Stomach (tissue), 9 donors: ENCODE data around the gene TEX36. TPM values are rescaled to one million over a fixed set of nuclear protein-coding genes. Genes with fewer than 3 reads are reported as not detected.

Source experiments
- DNase-seq, 2 donors: peaks; one replicate each; pipeline versions ENCODE4 v3.0.0 to v3.0.0-alpha.2; 2013 to 2019
- H3K27ac ChIP-seq, 5 donors: fragments of 200-600 bp in 4 of 5; sonication (generic) in 4 of 5; one replicate each; pipeline ENCODE4 v1.5.1; 2013 to 2019; ENCODE audit warnings: mild to moderate bottlenecking in 1 of 5, moderate library complexity in 1 of 5
- H3K27me3 ChIP-seq, 3 donors: fragments of 200-600 bp; sonication (generic); one replicate each; pipeline ENCODE4 v1.5.1; 2017 to 2019; ENCODE audit warnings: mixed run types in 1 of 3
- H3K36me3 ChIP-seq, 4 donors: fragments of 200-600 bp; sonication (generic); 1 replicate in 3 of 4; 2 replicates in 1 of 4; pipeline ENCODE4 v1.5.1; 2016 to 2019
- H3K4me1 ChIP-seq, 4 donors: fragments of 200-600 bp; sonication (generic); one replicate each; pipeline ENCODE4 v1.5.1; 2016 to 2019
- H3K4me3 ChIP-seq, 4 donors: fragments of 200-600 bp; sonication (generic) in 3 of 4; one replicate each; pipeline ENCODE4 v1.5.1; 2016 to 2019; ENCODE audit warnings: mild to moderate bottlenecking in 1 of 4
- H3K9me3 ChIP-seq, 4 donors: fragments of 200-600 bp; sonication (generic); one replicate each; pipeline ENCODE4 v1.5.1; 2016 to 2019
- CTCF ChIP-seq, 7 experiments: fragments of 450-650 bp in 4 of 7; fragments of 200-600 bp in 3 of 7; sonication (generic) in 3 of 7; IDR thresholded peaks; one replicate each; pipeline ENCODE4 v1.5.1; 2016 to 2019; ENCODE audit warnings: antibody characterized with exemption in 7 of 7, control low read depth in 2 of 7, mild to moderate bottlenecking in 1 of 7
- EP300 ChIP-seq: sonication (generic); formaldehyde crosslinking; IDR thresholded peaks from one replicate; pipeline ENCODE4 v1.6.1; 2017; ENCODE audit warnings: antibody characterized with exemption
- POLR2A ChIP-seq, 4 donors: fragments of 450-650 bp; IDR thresholded peaks; one replicate each; pipeline ENCODE4 v1.6.1; 2016; ENCODE audit warnings: antibody characterized with exemption in 4 of 4, control low read depth in 2 of 4, mild to moderate bottlenecking in 1 of 4, moderate library complexity in 1 of 4
- POLR2AphosphoS5 ChIP-seq, 3 donors: sonication (generic); formaldehyde crosslinking; IDR thresholded peaks; one replicate each; pipeline ENCODE4 v1.6.1; 2016; ENCODE audit warnings: antibody characterized with exemption in 3 of 3
- WGBS, 5 donors: extraction: QIAGEN DNeasy Blood & Tissue Kit in 3 of 5; methylation state at CpG; one replicate each; pipeline versions ENCODE4 v1.1.5 to v1.1.7; 2013 to 2018; 5-methylcytosine and 5-hydroxymethylcytosine counted together
- intact Hi-C: fragments of 100-400 bp; cut with DNase I; formaldehyde crosslinking; loops from one replicate; pipeline ENCODE4 v1.15.1; 2023; ENCODE audit warnings: low total_unique reads
- polyA plus RNA-seq, 3 donors: library from polyadenylated mRNA; stranded (reverse); fragments of 200-250 nt; gene quantifications; one replicate each; pipeline ENCODE4 v1.2.3, GENCODE V29; 2013
- total RNA-seq, 5 donors: library from RNA; depleted of rRNA; stranded (reverse); fragments of >200 nt; gene quantifications; one replicate each; pipeline versions ENCODE4 v1.1.0 to v1.2.3, GENCODE V29; 2014 to 2016
- donor health status: healthy with polysubstance abuse.
- donor health status: Bipolar disorder and iron deficiency.
- donor health status: healthy.

Gene TEX36
- total and polyA plus RNA-seq, 8 donors: not detected

GRCh38 chr10:125628104-125629049 is 54.6 kb downstream of the TEX36 start:
- Histone ChIP-seq H3K36me3 (no peaks in the 10 kb centered on the region), H3K4me1 (no peaks in the 10 kb centered on the region), H3K27ac (no peak overlapping the region), H3K4me3 (no peak overlapping the region), H3K27me3 (no peaks in the 10 kb centered on the region), H3K9me3 (no peaks in the 10 kb centered on the region)
- no peak for TF ChIP-seq POLR2AphosphoS5 (IDR thresholded peaks at IDR 0.05)
- TF ChIP-seq CTCF (IDR thresholded peaks at IDR 0.05): no peak
- DNase-seq: peak in 1 of 2 donors; percentile 26
- intact Hi-C loops: no loop called here
- 71 to 83% (median 77%) methylated on average over 11 of the region's 11 CpGs for WGBS, 5 donors

DNA sequence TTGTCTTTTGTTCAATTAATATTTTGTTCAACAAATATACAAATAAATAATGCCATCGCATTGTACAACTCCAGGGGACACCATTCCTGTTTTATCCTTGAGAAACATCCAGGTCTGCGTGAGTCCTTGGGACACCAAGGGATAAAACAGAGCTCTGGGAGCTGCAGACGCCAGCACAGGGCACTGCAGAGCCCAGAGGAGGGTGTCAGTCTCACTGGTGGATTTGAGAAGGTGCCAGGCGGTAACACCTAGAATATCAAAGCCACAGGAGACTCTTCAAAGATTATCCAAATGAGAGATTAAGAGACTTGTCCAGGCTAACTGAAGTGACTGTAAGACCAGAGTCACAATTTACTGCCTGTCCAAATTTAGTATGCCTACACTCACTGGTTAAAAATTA is 55.3 kb downstream of the TEX36 start:
- H3K27me3 ChIP-seq: no peaks in the 10 kb centered on the region
- H3K4me3 ChIP-seq: no peak overlapping the region
- H3K36me3 ChIP-seq: no peaks in the 10 kb centered on the region
- H3K27ac ChIP-seq: no peak overlapping the region
- intact Hi-C loops: no loop called here
- 75 to 86% (median 78%) methylated on average over 4 of the region's 4 CpGs for WGBS, 5 donors
- no peak for DNase-seq
- no peaks in the 10 kb centered on the region for H3K4me1 ChIP-seq
- TF ChIP-seq POLR2AphosphoS5 (IDR thresholded peaks at IDR 0.05) (no peak), CTCF (IDR thresholded peaks at IDR 0.05) (no peak), EP300 (no peak), POLR2A (IDR thresholded peaks at IDR 0.05) (no peak)
- H3K9me3 ChIP-seq: no peaks in the 10 kb centered on the region

DNA sequence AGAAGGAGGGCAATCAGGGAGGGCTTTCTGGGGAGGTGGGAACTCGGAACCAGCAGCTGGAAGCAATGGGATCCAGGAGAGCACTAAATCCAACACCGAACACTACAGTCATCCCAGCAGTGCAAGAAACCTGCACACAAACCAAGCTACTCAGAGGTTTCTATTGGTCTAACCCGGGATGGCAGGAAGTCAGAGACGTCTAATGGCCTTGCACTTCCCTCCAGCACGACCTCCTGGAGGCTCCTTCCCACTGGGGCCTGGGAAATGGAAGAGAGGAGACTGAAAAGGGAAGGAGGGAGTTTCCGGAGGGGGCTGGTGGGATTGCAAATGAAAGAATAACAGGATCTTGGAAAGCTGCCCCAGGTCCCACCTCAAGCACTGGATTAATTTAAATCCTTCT is 56.3 kb downstream of the TEX36 start:
- WGBS, 5 donors: 42 to 48% (median 45%) methylated on average over 6 of the region's 6 CpGs
- TF ChIP-seq EP300 (no peak), POLR2AphosphoS5 (IDR thresholded peaks at IDR 0.05) (no peak), POLR2A (IDR thresholded peaks at IDR 0.05) (no peak), CTCF (IDR thresholded peaks at IDR 0.05) (no peak)
- Histone ChIP-seq H3K36me3 (no peaks in the 10 kb centered on the region), H3K4me1 (no peaks in the 10 kb centered on the region), H3K27me3 (no peaks in the 10 kb centered on the region), H3K27ac (no peak overlapping the region), H3K9me3 (no peaks in the 10 kb centered on the region), H3K4me3 (no peak overlapping the region)
- no peak for DNase-seq
- intact Hi-C loops: no loop called here

DNA sequence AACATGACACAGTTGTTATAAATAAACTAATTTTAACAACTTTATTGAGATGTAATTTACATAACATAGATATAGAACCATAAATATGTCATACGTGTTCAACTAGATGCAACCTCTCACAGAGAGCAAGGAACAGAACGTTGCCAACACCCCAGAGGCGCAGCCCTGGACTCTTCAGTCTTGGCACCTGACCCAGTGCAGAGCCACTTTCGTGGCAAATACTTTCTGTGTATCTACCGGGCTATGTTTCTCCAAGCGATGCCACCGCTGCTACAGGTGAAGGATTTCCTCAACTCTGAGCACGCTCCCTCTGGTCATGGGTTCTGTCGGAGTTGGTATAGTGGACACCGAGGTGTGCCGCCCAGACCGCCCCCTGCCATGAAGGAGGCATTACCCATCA is 57.4 kb downstream of the TEX36 start:
- TF ChIP-seq POLR2AphosphoS5 (IDR thresholded peaks at IDR 0.05) (no peak), EP300 (no peak), POLR2A (IDR thresholded peaks at IDR 0.05) (no peak), CTCF (IDR thresholded peaks at IDR 0.05) (no peak)

More for the DNA sequence above, 57.4 kb downstream of the TEX36 start:
- Histone ChIP-seq H3K27ac (no peak overlapping the region), H3K36me3 (no peaks in the 10 kb centered on the region), H3K4me1 (no peaks in the 10 kb centered on the region), H3K9me3 (no peaks in the 10 kb centered on the region), H3K4me3 (no peak overlapping the region), H3K27me3 (no peaks in the 10 kb centered on the region)
- intact Hi-C loops: no loop called here
- DNase-seq: no peak
- 81 to 88% (median 85%) methylated on average over 9 to 12 of the region's 12 CpGs for WGBS, 5 donors
